ENCODE data around the gene S100A5.

S100A5 gene

DNA sequence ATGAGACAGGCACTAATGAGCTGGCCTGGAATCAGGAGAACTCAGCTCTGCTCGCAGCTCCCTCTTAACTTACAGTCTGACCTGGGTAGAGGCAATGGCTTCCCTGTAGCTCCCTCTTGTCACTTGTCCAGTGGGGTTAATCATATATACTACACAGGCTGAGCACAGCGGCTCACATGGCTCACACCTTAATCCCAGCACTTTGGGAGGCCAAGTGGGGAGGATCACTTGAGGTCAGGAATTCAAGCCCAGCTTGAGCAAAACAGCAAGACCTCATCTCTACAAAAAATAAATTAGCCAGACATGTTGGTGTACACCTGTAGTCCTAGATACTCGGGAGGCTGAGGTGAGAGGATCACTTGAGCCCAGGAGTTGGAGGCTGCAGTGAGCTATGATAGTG lies 9.1 kb downstream of the S100A5 start:
- no peak for TF ChIP-seq EZH2phosphoT487 (IDR thresholded peaks at IDR 0.05; ENCODE audit: borderline replicate concordance)
- TF ChIP-seq, protein P1, sequence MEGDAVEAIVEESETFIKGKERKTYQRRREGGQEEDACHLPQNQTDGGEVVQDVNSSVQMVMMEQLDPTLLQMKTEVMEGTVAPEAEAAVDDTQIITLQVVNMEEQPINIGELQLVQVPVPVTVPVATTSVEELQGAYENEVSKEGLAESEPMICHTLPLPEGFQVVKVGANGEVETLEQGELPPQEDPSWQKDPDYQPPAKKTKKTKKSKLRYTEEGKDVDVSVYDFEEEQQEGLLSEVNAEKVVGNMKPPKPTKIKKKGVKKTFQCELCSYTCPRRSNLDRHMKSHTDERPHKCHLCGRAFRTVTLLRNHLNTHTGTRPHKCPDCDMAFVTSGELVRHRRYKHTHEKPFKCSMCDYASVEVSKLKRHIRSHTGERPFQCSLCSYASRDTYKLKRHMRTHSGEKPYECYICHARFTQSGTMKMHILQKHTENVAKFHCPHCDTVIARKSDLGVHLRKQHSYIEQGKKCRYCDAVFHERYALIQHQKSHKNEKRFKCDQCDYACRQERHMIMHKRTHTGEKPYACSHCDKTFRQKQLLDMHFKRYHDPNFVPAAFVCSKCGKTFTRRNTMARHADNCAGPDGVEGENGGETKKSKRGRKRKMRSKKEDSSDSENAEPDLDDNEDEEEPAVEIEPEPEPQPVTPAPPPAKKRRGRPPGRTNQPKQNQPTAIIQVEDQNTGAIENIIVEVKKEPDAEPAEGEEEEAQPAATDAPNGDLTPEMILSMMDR (conservative IDR thresholded peaks at IDR 0.05; ENCODE audit: low read length), result no peak
- H3K9me3 ChIP-seq (ENCODE audit: insufficient read depth, low read depth, low read length), result no peaks in the 10 kb centered on the region
- no peaks in the 10 kb centered on the region for H4K20me1 ChIP-seq (ENCODE audit: insufficient read depth, low read length, poor library complexity, severe bottlenecking)
- H3K4me2 ChIP-seq (ENCODE audit: low read depth, low read length, poor library complexity, severe bottlenecking), result peak overlapping the region; percentile 94
- no peak overlapping the region for H2AFZ ChIP-seq (ENCODE audit: low read length)
- peaks cover 60% of the 10 kb centered on the region for H3K4me1 ChIP-seq (ENCODE audit: insufficient read depth, low read length, poor library complexity, severe bottlenecking)
- H3K9me2 ChIP-seq (replicated peaks; ENCODE audit: low read depth, low read length), result no peaks in the 10 kb centered on the region
- peaks cover 18% of the 10 kb centered on the region for H3F3A ChIP-seq (ENCODE audit: low read depth)
- peak overlapping the region; percentile 94 for H3K9ac ChIP-seq (ENCODE audit: low read depth, low read length, poor library complexity, severe bottlenecking)
- no peaks in the 10 kb centered on the region for H3K27me3 ChIP-seq (ENCODE audit: insufficient read depth, low read length, poor library complexity, severe bottlenecking)
- H3K36me3 ChIP-seq (ENCODE audit: insufficient read depth, low read length), result no peaks in the 10 kb centered on the region
- H3K4me3 ChIP-seq (ENCODE audit: low read length, poor library complexity, severe bottlenecking), result peak overlapping the region; percentile 89
- H3K79me2 ChIP-seq (ENCODE audit: insufficient read depth, low read length), result peaks cover 33% of the 10 kb centered on the region

DNA sequence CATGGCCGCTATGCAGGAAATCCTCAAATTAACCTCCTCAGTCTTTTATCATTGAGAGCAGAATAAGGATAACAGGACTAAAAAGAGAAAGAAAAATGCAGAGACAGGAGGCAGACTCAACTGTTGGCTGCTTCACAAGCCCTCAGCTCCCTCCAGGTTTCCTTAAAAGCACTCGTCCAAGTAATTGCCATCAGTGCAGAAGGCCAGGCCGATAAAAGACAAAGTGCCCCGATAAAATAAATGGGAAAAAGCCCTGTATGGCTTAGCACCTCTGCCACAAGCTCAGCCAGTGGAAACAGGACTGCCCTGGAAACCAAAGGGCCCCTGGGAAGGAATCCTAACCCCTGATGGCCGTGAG lies 13.1 kb downstream of the S100A5 start:
- no peak overlapping the region for H3K9ac ChIP-seq (ENCODE audit: low read depth, low read length, poor library complexity, severe bottlenecking)
- H3K79me2 ChIP-seq (ENCODE audit: insufficient read depth, low read length), result no peaks in the 10 kb centered on the region
- H3K9me2 ChIP-seq (replicated peaks; ENCODE audit: low read depth, low read length), result no peaks in the 10 kb centered on the region
- H2AFZ ChIP-seq (ENCODE audit: low read length), result no peak overlapping the region
- no peaks in the 10 kb centered on the region for H3K27me3 ChIP-seq (ENCODE audit: insufficient read depth, low read length, poor library complexity, severe bottlenecking)
- H3K4me1 ChIP-seq (ENCODE audit: insufficient read depth, low read length, poor library complexity, severe bottlenecking), result peaks cover 27% of the 10 kb centered on the region
- H3F3A ChIP-seq (ENCODE audit: low read depth), result peaks cover 17% of the 10 kb centered on the region
- H3K4me2 ChIP-seq (ENCODE audit: low read depth, low read length, poor library complexity, severe bottlenecking), result no peak overlapping the region
- no peaks in the 10 kb centered on the region for H4K20me1 ChIP-seq (ENCODE audit: insufficient read depth, low read length, poor library complexity, severe bottlenecking)
- no peaks in the 10 kb centered on the region for H3K9me3 ChIP-seq (ENCODE audit: insufficient read depth, low read depth, low read length)
- TF ChIP-seq, protein P1 (conservative IDR thresholded peaks at IDR 0.05; ENCODE audit: low read length), result no peak
- no peak for TF ChIP-seq EZH2phosphoT487 (IDR thresholded peaks at IDR 0.05; ENCODE audit: borderline replicate concordance)
- no peaks in the 10 kb centered on the region for H3K36me3 ChIP-seq (ENCODE audit: insufficient read depth, low read length)
- H3K4me3 ChIP-seq (ENCODE audit: low read length, poor library complexity, severe bottlenecking), result no peak overlapping the region

DNA sequence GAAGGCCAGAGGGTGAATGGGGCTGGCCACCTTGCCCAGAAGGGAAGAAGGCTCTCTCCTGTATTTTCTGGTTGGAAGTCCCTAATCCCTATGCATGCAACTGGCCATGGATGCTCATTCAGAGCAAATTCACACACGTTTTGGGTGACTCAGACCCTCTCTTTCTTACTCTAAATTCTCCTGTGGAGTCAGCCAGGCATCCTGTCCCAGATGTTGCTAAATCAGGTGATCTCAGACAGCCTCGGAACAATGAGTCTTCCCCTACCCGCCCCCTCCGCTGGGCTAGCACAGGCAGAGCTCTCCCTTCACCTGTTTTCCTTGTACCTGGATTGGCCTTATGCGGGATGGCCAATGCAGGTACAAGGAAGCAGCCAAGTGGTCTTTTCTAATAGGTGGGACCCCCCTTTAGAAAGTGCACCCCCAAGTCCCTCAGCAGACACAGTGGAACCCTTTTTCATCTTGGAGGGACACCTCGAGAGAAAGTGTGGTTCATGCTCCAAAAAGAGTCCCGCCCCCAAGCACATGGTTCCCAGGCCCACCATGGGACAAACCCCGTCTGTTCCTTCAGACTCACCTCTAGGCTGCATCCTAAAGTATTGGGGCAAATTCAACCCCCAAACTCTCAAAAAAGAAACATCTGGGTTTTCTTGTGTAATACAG lies 13.6 kb downstream of the S100A5 start:
- H3K9me2 ChIP-seq (replicated peaks; ENCODE audit: low read depth, low read length), result no peaks in the 10 kb centered on the region
- no peaks in the 10 kb centered on the region for H4K20me1 ChIP-seq (ENCODE audit: insufficient read depth, low read length, poor library complexity, severe bottlenecking)
- H3K4me3 ChIP-seq (ENCODE audit: low read length, poor library complexity, severe bottlenecking), result no peak overlapping the region
- no peaks in the 10 kb centered on the region for H3K27me3 ChIP-seq (ENCODE audit: insufficient read depth, low read length, poor library complexity, severe bottlenecking)
- H3K9ac ChIP-seq (ENCODE audit: low read depth, low read length, poor library complexity, severe bottlenecking), result no peak overlapping the region
- H3K36me3 ChIP-seq (ENCODE audit: insufficient read depth, low read length), result no peaks in the 10 kb centered on the region
- H3K4me2 ChIP-seq (ENCODE audit: low read depth, low read length, poor library complexity, severe bottlenecking), result no peak overlapping the region
- H3K79me2 ChIP-seq (ENCODE audit: insufficient read depth, low read length), result no peaks in the 10 kb centered on the region
- peaks cover 13% of the 10 kb centered on the region for H3F3A ChIP-seq (ENCODE audit: low read depth)
- H3K4me1 ChIP-seq (ENCODE audit: insufficient read depth, low read length, poor library complexity, severe bottlenecking), result peaks cover 22% of the 10 kb centered on the region
- no peaks in the 10 kb centered on the region for H3K9me3 ChIP-seq (ENCODE audit: insufficient read depth, low read depth, low read length)
- no peak for TF ChIP-seq EZH2phosphoT487 (IDR thresholded peaks at IDR 0.05; ENCODE audit: borderline replicate concordance)
- TF ChIP-seq, protein P1 (conservative IDR thresholded peaks at IDR 0.05; ENCODE audit: low read length), result no peak
- H2AFZ ChIP-seq (ENCODE audit: low read length), result no peak overlapping the region
